Large intestine (tissue), 3 donors: ENCODE results near the gene TSPAN15. TPM values are rescaled to one million over a fixed set of nuclear protein-coding genes. Genes with fewer than 3 reads are reported as not detected.

ENCODE experiments used
- DNase-seq, 2 donors: peaks; one replicate each; pipeline versions ENCODE4 v3.0.0 to v3.0.0-alpha.2; 2013
- H3K27ac ChIP-seq: one replicate; pipeline ENCODE4 v1.5.1; 2013; ENCODE audit warnings: low read length
- H3K27me3 ChIP-seq: 2 replicates; pipeline ENCODE4 v1.6.1; 2013; ENCODE audit warnings: low read length; ENCODE audit not compliant: control insufficient read depth, insufficient read depth
- H3K36me3 ChIP-seq: 2 replicates; pipeline ENCODE4 v1.6.1; 2013; ENCODE audit warnings: low read length; ENCODE audit not compliant: control insufficient read depth, insufficient read depth
- H3K4me1 ChIP-seq: one replicate; pipeline ENCODE4 v1.6.1; 2013; ENCODE audit warnings: low read length; ENCODE audit not compliant: control insufficient read depth, insufficient read depth
- H3K4me3 ChIP-seq: one replicate; pipeline ENCODE4 v1.5.1; 2013; ENCODE audit warnings: low read length
- H3K9me3 ChIP-seq: one replicate; pipeline ENCODE4 v1.6.1; 2013; ENCODE audit warnings: mild to moderate bottlenecking, low read depth, low read length, moderate library complexity; ENCODE audit not compliant: control insufficient read depth
- WGBS: methylation state at CpG from one replicate; pipeline ENCODE4 v1.1.5; 2013; ENCODE audit warnings: low lambda C conversion rate; ENCODE audit not compliant: insufficient coverage; 5-methylcytosine and 5-hydroxymethylcytosine counted together
- polyA plus RNA-seq: library from polyadenylated mRNA; unstranded; fragments of 120-200 nt; gene quantifications from one replicate; pipeline ENCODE4 v1.2.1, GENCODE V29; 2013

The TSPAN15 gene
- polyA plus RNA-seq, 1 donor, result 37.9 TPM

DNA sequence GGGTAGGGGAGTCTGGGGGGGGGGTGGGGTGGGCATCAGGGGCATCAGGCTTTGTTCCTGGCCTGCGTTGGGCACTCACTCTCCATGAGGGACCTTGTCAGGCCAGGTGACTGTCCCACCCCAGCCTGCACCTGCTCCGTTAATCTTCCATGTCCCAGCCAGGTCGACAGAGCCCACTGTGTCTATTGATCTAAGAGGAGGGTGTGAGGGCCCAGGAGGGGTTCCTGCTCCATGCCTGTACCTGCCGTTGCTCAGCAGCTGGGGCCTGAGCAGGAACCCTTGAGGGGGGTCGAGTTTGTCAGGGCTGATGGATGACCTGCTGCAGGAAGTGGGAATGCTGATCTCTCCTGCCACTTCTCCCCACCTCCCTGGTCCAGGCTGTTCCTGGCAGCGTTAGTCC, 103.3 kb downstream of the TSPAN15 start:
- H3K27ac ChIP-seq, result no peak overlapping the region
- H3K9me3 ChIP-seq, result no peaks in the 10 kb centered on the region
- WGBS, result 50% methylated on average over 1 of the region's 6 CpGs
- no peaks in the 10 kb centered on the region for H3K36me3 ChIP-seq
- no peak for DNase-seq
- no peaks in the 10 kb centered on the region for H3K4me1 ChIP-seq
- peaks cover 15% of the 10 kb centered on the region for H3K27me3 ChIP-seq
- H3K4me3 ChIP-seq, result no peak overlapping the region

Other genes starting within 250 kb of the TSPAN15 start
- gene HKDC1, start 231.1 kb upstream of the TSPAN15 start, polyA plus RNA-seq, result 91.5 TPM
- 19.3 TPM for gene HK1, start 173.0 kb upstream of the TSPAN15 start, polyA plus RNA-seq
- 8.2 TPM for gene TACR2, start 34.5 kb upstream of the TSPAN15 start, polyA plus RNA-seq
- 3.1 TPM for gene NEUROG3, start 122.0 kb downstream of the TSPAN15 start, polyA plus RNA-seq
- gene FAM241B, start 178.8 kb downstream of the TSPAN15 start, polyA plus RNA-seq, result 6.4 TPM